ENCODE results near the gene AZU1.

DNA sequence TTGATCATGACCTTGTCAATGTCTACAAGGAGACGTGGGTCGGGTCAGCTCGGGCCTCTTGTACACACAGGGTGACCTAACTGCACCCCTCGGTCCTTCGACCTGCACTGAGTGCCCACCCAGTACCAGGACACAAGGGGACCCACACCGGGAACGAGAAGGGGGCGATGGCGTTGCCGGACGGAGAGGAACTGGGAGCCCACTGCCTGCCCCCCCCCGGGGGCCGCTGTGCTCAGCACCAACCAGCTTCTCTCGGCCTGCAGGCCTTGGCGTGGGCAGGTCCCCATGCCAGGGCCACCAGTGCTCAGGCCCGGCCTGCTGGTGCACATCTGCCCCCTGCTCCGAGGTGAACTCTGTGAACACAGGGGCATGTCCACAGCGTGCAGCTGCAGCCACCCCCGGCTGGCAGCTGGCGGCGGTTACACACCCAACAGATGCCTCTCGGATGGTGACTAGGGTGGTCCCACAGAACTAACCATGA is 46.0 kb downstream of the AZU1 start:
- TF ChIP-seq, protein P1, sequence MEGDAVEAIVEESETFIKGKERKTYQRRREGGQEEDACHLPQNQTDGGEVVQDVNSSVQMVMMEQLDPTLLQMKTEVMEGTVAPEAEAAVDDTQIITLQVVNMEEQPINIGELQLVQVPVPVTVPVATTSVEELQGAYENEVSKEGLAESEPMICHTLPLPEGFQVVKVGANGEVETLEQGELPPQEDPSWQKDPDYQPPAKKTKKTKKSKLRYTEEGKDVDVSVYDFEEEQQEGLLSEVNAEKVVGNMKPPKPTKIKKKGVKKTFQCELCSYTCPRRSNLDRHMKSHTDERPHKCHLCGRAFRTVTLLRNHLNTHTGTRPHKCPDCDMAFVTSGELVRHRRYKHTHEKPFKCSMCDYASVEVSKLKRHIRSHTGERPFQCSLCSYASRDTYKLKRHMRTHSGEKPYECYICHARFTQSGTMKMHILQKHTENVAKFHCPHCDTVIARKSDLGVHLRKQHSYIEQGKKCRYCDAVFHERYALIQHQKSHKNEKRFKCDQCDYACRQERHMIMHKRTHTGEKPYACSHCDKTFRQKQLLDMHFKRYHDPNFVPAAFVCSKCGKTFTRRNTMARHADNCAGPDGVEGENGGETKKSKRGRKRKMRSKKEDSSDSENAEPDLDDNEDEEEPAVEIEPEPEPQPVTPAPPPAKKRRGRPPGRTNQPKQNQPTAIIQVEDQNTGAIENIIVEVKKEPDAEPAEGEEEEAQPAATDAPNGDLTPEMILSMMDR (conservative IDR thresholded peaks at IDR 0.05; ENCODE audit: low read depth, low read length): no peak
- no peak for TF ChIP-seq EZH2phosphoT487 (IDR thresholded peaks at IDR 0.05; ENCODE audit: borderline replicate concordance, low read length)
